Gastrocnemius medialis (tissue), 4 donors: ENCODE measurements around the gene CLK1.

Experiments
- POLR2A ChIP-seq, 2 donors: fragments of 450-650 bp; IDR thresholded peaks; one replicate each; pipeline ENCODE4 v1.6.1; 2017; ENCODE audit warnings: antibody characterized with exemption in 2 of 2, mild to moderate bottlenecking in 2 of 2, moderate library complexity in 2 of 2
- TF ChIP-seq, protein P1 (sequence below), 5 experiments: fragments of 450-650 bp in 3 of 5; fragments of 200-600 bp in 2 of 5; sonication (generic) in 2 of 5; IDR thresholded peaks in 4 of 5; conservative IDR thresholded peaks in 1 of 5; 1 replicate in 4 of 5; 2 replicates in 1 of 5; pipeline ENCODE4 v1.5.1; 2016 to 2019; ENCODE audit warnings: antibody characterized with exemption in 5 of 5, mild to moderate bottlenecking in 3 of 5, moderate library complexity in 3 of 5

DNA sequence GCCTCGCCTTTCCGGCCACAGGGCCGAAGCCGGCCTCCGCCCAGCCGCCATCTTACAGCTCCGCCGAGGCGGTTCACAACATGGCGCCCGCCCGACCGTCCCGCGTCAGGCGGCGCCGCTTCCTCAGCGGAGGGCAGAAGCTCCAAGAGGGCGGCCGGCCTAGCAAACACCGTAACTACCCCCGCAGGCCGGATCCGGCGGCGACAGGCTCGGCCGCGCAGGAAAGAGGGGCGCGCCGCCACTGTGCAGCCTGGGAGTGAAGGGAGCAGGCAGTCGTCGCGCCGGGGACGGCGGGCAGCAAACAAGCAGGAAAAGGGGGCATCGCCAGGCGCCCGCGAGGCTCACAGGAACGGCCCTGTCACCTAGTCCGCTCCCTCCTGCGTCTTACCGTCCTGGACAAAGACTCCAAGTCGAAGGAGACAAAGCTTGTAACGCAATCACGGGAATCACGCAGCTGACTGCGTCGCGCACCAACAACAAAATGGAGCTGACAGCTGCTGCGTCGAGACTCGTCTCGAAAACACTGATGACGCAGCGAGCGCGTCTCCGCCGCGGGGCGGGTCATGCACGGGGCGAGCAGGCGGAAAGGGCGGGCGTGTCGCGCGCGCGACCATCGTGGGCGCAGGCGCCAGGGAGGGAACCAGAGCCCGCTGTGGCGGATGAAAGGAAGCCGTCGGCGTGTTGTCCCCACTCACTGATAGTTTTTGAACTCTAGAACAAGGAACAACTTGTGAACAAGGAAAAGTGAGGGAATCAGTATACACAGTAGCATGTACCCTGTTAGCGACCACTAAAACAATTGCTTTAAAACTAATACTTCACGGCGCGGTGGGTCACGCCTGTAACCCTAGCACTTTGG, at the start of gene CLK1:
- TF ChIP-seq POLR2A (IDR thresholded peaks at IDR 0.05), result peak; percentile 99
- TF ChIP-seq, protein P1, sequence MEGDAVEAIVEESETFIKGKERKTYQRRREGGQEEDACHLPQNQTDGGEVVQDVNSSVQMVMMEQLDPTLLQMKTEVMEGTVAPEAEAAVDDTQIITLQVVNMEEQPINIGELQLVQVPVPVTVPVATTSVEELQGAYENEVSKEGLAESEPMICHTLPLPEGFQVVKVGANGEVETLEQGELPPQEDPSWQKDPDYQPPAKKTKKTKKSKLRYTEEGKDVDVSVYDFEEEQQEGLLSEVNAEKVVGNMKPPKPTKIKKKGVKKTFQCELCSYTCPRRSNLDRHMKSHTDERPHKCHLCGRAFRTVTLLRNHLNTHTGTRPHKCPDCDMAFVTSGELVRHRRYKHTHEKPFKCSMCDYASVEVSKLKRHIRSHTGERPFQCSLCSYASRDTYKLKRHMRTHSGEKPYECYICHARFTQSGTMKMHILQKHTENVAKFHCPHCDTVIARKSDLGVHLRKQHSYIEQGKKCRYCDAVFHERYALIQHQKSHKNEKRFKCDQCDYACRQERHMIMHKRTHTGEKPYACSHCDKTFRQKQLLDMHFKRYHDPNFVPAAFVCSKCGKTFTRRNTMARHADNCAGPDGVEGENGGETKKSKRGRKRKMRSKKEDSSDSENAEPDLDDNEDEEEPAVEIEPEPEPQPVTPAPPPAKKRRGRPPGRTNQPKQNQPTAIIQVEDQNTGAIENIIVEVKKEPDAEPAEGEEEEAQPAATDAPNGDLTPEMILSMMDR (IDR thresholded peaks at IDR 0.05 in 4 of 5, conservative IDR thresholded peaks at IDR 0.05 in 1 of 5), result peak in 1 of 5 experiments; percentile 18
